ENCODE results near the gene FAM171A1.

- TF ChIP-seq CTCF (IDR thresholded peaks at IDR 0.05; ENCODE audit: low read length) (no peak), EZH2 (IDR thresholded peaks at IDR 0.05; ENCODE audit: borderline replicate concordance, low read length) (no peak)
These were observed 80.4 kb downstream of the FAM171A1 start for GRCh38 chr10:15290671-15291070.

Measured in OCI-LY1 (cell line).